PFSK-1 (cell line): ENCODE measurements around the gene CACNA1I.

Experiments
- FOXP2 ChIP-seq: optimal IDR thresholded peaks from 2 replicates; pipeline ENCODE3; 2011; ENCODE audit warnings: borderline replicate concordance, control low read depth, inconsistent platforms; ENCODE audit not compliant: insufficient read depth; ENCODE audit errors: extremely low read length, extremely low read depth
- POLR2AphosphoS5 ChIP-seq: IDR thresholded peaks from 2 replicates; pipeline ENCODE4 v1.6.1; 2012; ENCODE audit warnings: low read depth, mild to moderate bottlenecking, control low read depth, low read length, moderate library complexity
- REST ChIP-seq, 2 experiments: IDR thresholded peaks; 2 replicates each; pipeline versions ENCODE4 v1.6.1 to v1.8.0; 2011 to 2012; ENCODE audit warnings: low read depth in 2 of 2, low read length in 2 of 2, control low read depth in 1 of 2, inconsistent platforms in 1 of 2, mild to moderate bottlenecking in 1 of 2, moderate library complexity in 1 of 2; ENCODE audit not compliant: insufficient read depth in 1 of 2
- SIN3A ChIP-seq: IDR thresholded peaks from 2 replicates; pipeline ENCODE4 v1.6.1; 2012; ENCODE audit warnings: mild to moderate bottlenecking, low read length, moderate library complexity, borderline replicate concordance; ENCODE audit not compliant: insufficient read depth
- TAF1 ChIP-seq: IDR thresholded peaks from 2 replicates; pipeline ENCODE4 v1.6.1; 2012; ENCODE audit warnings: low read length, control low read depth, borderline replicate concordance; ENCODE audit not compliant: insufficient read depth

CACNA1I gene

GRCh38 chr22:39699631-39700360 is 129.2 kb downstream of the CACNA1I start:
- TF ChIP-seq TAF1 (no peak), POLR2AphosphoS5 (no peak), FOXP2 (no peak), REST (IDR thresholded peaks at IDR 0.05; ENCODE audit: insufficient read depth in 1 of 2, low read depth in 2 of 2, low read length in 2 of 2) (no peak), SIN3A (no peak)

GRCh38 chr22:39700565-39700964 is 130.0 kb downstream of the CACNA1I start:
- TF ChIP-seq FOXP2 (no peak), POLR2AphosphoS5 (no peak), REST (IDR thresholded peaks at IDR 0.05; ENCODE audit: insufficient read depth in 1 of 2, low read depth in 2 of 2, low read length in 2 of 2) (no peak), TAF1 (no peak), SIN3A (no peak)

DNA sequence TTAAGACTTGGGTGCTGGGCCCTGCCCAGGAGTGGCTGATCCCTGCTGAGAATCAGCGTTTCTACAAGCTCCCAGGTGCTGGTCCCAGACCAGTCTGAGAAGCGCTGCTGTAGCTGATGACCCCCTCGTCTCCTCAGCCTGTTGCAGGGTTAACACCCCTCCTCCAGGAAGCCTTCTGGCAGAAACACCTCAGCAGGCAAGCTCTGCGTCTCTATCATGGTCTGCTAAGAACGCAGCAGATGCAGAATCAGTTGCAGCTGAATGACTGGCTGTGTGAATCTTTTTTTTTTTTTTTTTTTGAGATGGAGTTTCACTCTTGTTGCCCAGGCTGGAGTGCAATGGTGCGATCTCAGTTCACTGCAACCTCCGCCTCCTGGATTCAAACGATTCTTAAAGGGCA is 132.5 kb downstream of the CACNA1I start:
- TF ChIP-seq TAF1 (no peak), FOXP2 (no peak), POLR2AphosphoS5 (no peak), SIN3A (no peak), REST (IDR thresholded peaks at IDR 0.05; ENCODE audit: insufficient read depth in 1 of 2, low read depth in 2 of 2, low read length in 2 of 2) (no peak)

GRCh38 chr22:39703928-39704639 is 133.5 kb downstream of the CACNA1I start:
- TF ChIP-seq FOXP2 (no peak), POLR2AphosphoS5 (no peak)

- no peak for TF ChIP-seq TAF1
- TF ChIP-seq POLR2AphosphoS5, result no peak
- no peak for TF ChIP-seq REST (IDR thresholded peaks at IDR 0.05; ENCODE audit: insufficient read depth in 1 of 2, low read depth in 2 of 2, low read length in 2 of 2)
- TF ChIP-seq SIN3A, result no peak
- no peak for TF ChIP-seq FOXP2
Measured at GRCh38 chr22:39705386-39705785, 134.8 kb downstream of the CACNA1I start.
